ENCODE results near the gene PCDHAC2.

DNA sequence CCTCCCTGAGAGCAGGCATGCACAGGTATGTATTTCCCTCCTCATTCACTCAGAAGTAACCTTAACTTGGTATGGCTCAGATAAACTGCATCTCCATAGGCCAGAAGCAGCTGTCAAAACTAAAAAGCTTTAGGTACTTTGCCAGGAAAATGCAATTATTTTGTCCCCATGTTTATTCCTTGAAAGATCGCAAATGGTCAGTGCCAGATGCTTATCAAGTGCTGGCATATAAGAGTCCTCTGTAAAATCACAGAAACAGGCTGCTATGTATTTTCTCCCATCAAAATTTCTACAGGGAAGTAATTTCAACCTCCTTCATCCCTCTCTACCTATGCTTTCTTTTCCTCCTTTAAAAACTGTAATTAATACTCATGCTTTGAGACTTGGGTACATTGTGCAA, 12.7 kb downstream of the PCDHAC2 start:
- TF ChIP-seq POLR2A (IDR thresholded peaks at IDR 0.05), result no peak
- TF ChIP-seq, protein P1, sequence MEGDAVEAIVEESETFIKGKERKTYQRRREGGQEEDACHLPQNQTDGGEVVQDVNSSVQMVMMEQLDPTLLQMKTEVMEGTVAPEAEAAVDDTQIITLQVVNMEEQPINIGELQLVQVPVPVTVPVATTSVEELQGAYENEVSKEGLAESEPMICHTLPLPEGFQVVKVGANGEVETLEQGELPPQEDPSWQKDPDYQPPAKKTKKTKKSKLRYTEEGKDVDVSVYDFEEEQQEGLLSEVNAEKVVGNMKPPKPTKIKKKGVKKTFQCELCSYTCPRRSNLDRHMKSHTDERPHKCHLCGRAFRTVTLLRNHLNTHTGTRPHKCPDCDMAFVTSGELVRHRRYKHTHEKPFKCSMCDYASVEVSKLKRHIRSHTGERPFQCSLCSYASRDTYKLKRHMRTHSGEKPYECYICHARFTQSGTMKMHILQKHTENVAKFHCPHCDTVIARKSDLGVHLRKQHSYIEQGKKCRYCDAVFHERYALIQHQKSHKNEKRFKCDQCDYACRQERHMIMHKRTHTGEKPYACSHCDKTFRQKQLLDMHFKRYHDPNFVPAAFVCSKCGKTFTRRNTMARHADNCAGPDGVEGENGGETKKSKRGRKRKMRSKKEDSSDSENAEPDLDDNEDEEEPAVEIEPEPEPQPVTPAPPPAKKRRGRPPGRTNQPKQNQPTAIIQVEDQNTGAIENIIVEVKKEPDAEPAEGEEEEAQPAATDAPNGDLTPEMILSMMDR (IDR thresholded peaks at IDR 0.05), result no peak

All from thyroid gland (tissue), 4 donors.